HG03439 (cell line): ENCODE data around the gene C19orf81.
A peak's percentile ranks its signal among the peaks of the same experiment; 100 is the strongest.

Experiments used
- ATAC-seq: cut with Tn5 transposase; IDR thresholded peaks from one replicate; pipeline ENCODE4 v1.9.1; 2021; ENCODE audit warnings: mild to moderate bottlenecking, moderate library complexity; ENCODE audit not compliant: unreplicated experiment

The C19orf81 gene

DNA sequence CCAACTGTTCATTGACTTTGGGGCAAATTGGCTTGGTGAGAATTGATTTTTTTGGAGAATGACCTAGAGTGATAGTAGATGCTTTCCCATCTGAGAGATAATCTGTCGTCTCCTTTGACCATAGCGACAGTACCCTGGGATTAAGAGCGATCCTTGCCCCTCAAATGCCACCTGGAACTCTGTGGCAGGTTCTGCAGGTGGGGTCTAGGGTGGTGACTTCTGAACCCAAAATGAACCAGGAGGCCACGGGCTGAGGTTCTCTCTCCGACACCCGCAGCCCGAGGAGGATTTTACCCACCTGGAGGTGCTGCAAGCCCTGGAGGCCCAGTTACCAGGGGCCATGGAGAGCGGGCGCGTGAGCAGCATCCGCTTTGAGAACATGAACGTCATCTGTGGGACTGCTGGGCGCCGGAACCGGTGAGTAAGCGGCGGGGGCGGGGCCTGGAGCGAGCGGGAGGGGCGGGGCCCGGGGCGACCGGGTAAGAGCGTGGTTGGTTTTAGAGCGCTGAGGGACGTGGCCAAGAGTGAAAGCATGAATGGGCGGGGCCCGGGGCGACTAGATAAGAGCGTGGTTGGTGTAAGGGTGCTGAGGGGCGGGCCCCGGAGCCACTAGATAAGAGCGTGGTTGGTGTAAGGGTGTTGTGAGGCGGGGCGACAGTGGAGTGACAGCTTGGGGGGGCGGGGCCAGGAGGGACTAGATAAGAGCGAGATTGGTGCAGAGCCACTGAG lies 8.6 kb downstream of the C19orf81 start:
- peak; percentile 63 for ATAC-seq

- ATAC-seq = no peak
Observed at GRCh38 chr19:50658441-50659317, 9.4 kb downstream of the C19orf81 start.

DNA sequence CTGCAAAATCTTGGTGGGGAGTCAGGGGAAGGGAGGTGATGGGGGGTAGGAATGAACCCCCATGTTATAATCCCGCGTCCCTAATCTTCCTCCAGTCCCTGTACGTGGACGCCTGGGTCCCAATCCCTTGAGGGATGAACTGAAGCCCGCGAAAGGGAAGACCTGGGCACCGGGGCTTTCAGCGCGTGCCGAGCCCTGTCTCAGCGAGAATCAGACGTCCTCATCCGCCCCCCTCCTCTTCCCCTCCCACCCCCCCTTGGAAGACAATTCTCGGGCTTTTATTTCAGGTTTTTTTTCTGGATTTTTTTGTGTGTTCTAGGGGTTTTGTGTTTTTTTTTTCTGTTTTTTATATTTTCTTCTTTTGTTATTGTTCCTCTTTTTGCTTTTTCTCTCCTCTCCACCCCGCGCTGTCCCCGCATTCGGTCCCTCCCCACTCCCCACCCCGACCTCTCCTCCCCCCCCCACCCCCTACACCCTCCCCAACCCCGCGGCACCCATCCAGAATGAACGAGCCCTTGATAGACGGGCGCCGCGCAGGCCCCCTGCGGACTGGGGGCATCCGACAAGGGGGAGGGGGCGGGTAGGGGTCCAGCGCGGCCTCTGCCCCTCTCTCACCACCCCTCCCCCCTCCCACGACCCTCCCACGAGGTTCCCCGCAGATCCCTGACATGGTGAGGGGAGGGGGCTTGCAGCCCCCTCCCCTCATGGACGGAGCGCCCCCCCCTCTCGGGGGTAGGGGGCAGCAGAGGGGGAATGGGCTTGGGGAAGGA lies 10.3 kb downstream of the C19orf81 start:
- no peak for ATAC-seq

DNA sequence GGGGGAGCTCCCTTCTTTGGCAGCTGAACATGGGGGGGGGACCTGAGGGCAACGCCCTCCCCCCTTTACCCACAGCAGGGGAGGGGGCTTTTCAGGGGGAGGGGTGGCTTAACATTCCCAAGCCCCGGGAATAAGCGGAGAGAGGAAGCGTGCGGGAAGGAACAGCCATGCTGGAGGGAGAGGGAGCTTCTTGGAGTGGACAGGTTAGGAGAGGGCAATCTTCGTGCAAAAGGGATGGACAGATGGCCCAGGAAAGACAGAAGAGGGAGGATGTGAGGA lies 10.8 kb downstream of the C19orf81 start:
- no peak for ATAC-seq

DNA sequence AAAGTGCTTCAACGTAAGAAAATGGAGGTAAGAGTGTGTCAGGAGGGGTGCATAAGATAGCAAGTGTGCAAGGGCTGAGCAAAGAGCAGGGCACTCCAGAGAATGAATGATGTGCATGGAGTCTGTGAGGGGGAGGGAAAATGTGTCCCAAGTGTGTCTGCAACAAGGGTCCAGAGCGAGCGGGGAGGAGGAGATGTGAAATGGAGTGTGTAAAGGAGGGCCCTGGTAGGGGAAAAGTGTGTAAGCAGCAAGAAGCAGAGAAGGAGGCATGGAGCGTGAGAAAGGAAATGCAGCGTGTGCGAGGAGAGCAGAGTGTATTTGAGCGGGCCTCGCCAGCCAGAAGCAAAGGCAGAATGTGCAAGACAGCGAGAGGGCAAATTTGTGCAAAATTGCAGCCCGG lies 11.8 kb downstream of the C19orf81 start:
- no peak for ATAC-seq

DNA sequence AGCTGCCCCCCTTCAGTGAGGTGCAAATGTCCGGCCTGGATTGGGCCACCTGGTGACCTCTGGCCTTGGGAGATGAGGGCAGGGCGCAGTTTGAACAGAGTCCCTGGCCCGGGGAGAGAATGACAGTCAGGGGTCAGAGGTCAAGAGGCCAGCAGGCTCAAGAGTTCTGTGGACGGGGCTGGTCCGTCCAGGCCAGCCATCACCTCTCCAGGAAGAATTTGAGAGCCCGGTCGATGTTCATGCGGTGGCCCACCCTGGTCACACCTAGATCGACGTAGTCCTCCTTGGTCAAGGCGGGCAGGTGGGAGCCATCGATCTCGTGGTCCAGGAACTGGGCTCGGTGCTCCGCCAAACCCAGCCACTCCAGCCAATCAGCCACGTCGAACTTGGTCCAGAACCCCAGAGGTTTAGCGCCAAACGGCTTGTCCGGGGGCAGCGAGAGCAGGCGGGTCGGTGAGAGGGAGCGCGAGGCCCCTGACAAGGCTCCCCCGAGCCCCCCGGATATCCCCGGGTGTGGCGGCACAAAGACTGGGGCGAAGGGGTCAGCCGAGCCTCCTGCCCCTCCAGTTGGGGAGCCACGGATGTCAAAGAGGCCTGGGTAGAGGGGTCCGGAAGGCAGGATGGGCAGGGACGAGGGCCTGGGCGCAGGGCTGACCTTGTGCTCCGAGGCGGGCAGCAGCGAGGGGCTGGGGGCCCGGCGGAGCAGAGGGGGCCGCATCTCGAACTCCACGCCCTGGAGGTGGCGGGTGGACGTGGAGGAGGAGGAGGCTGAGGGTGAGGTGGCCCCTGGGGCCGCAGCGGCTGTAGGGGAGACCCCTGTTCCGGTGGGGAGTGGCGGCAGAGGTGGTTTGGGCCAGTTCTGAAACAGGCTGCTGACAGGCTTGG lies 12.8 kb downstream of the C19orf81 start:
- ATAC-seq = no peak

DNA sequence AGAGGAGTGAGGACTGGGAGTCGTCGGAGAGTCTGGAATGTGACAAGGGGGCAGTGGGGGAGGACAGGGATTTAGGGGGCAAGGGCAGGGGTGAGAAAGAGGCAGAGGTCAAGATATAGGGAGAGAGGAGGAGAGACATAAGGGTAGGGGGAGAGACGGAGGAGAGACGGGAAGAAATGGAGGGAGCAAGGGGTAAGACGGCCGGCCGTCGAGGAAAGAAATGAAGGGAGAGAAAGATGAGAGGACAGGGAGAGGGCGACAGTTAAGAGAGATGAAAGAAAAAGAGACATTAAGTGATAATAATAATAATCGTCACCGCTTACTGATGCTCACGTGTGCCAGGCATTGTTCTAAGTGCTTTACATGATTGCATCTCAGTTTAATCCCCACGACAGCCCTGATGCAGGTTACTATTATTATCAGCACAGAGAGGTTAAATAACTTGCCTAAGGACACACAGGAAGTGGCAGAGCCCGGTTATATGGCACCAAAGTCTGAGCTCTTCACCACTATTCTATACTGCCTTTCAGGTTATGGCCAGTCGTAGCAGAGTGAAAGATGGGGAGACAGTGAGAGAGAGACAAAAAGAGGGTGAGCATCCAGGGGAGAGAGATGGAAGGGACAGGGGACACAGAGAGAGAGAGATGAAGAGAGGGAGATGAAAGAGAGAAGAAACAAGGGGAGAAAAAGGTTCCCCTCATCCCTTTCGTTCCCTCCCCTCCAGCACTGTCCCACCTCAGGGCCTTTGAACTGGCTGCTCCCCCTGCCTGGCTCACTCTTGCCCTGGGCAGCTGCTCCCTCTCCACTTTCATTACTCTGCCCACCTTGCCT lies 13.6 kb downstream of the C19orf81 start:
- no peak for ATAC-seq

GRCh38 chr19:50663482-50663790 lies 14.2 kb downstream of the C19orf81 start:
- no peak for ATAC-seq

DNA sequence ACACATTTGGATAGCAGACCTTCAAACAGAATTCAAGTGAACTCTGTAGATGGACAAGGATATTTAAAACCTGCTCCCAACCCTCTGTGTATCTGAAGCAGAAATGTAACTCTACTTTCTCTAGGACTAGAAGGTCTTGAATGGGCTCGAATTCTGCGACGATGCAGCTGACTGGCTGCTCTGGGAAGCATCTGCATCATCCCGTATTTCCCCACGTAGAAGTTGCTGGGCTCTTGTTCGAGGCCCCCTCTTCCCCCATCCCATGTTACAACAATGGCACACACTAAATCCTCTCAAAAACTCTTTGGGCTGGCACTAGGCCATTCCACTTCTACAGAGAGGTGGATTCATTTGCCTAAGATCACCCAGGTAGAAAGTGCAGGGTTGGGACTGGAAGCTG lies 15.0 kb downstream of the C19orf81 start:
- no peak for ATAC-seq

- no peak for ATAC-seq
Observed at GRCh38 chr19:50666346-50667176, 17.3 kb downstream of the C19orf81 start.

- ATAC-seq = no peak
Observed at GRCh38 chr19:50667177-50667758, 18.0 kb downstream of the C19orf81 start.

DNA sequence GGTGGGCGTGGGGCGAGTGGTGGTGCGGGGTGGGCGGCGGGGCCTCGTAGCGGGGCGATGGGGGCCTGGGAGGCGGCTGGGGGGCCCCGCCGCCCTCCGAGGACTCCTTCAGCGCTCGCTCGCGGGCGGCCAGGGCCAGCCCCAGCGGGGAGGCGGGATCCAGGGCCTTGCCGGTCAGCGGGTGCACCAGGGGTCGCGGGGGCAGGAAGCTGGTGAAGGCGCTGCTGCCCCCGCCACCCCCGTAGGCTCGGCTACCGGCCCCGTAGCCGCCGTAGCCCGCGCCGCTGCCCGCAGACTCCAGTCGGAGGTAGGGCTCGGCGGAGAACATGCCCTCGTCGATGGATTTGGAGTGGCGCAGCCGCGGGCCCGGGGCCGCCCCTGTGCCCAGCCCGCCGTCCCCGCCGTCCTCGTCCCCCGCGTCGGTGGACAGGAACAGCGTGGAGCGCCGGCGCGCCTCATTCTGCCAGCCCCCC lies 18.6 kb downstream of the C19orf81 start:
- no peak for ATAC-seq

DNA sequence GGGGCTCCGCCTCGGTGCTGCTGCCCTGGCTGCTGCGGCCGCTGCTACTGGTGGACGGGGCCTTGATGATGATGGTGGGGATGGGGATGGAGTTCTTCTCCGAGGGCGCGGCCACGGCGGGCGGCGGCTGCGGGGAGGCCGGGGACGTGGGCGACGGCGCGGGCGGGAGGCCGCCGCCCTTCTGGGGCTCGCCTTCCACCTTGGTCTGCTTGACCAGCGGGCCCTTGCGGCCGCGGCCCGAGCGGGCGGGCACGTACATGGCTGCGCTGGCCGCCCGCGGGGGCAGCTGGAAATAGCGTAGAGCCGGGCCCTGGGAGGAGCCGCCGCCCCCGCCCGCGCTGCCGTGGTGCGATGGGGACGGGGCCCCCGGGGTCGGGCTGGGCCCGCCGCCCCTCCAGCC lies 19.2 kb downstream of the C19orf81 start:
- ATAC-seq = no peak

DNA sequence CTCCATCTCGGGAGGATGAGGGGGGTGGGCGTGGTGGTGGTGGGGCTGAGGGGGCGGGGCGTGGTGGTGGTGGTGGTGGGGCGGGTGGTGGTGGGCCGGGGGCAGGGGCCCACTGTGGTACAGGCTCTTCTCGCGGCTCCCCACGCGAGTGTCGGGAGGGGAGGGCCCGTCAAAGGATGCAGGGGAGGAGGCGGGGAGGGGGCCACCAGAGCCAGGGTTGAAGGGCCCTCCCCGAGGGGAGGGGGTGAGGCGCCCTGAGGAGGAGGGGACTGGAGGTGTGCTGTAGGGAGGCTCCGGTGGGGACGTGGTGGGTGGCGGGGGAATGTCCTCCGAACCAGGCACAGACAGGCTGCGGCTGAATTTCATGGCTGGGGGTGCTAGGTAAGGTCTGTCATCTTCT lies 19.6 kb downstream of the C19orf81 start:
- ATAC-seq = no peak

- no peak for ATAC-seq
Observed at GRCh38 chr19:50669302-50670101, 20.3 kb downstream of the C19orf81 start.

GRCh38 chr19:50670102-50670380 lies 20.8 kb downstream of the C19orf81 start:
- no peak for ATAC-seq

GRCh38 chr19:50673118-50673517 lies 23.9 kb downstream of the C19orf81 start:
- no peak for ATAC-seq

- ATAC-seq = no peak
Observed at GRCh38 chr19:50676625-50677197, 27.5 kb downstream of the C19orf81 start.
